IMR-90 (cell line): Measurements from ENCODE around the gene TEX35. TPM values are rescaled to one million over a fixed set of nuclear protein-coding genes. Genes with fewer than 3 reads are reported as not detected.

Source experiments
- ATAC-seq: fragments of 200-7000 bp; cut with Tn5 transposase; 2 replicates; pipeline ENCODE4 v1.9.1; 2020; ENCODE audit warnings: low read depth, mild to moderate bottlenecking, moderate library complexity
- BruUV-seq: library from RNA; stranded (reverse); fragments of 400-500 nt; replicated peaks from 2 replicates; lab custom pipeline; 2021; lab: Mats Ljungman, UMichigan
- CTCF ChIA-PET: fragments of 300-600 bp; formaldehyde crosslinking; extraction: SDS; loops from one replicate; lab custom pipeline; 2021; ENCODE audit warnings: antibody characterized with exemption; lab: Yijun Ruan, JAX
- POLR2A ChIA-PET: fragments of 300-600 bp; sonication (Branson Sonifier 250); formaldehyde crosslinking; loops from one replicate; lab custom pipeline; 2022; ENCODE audit warnings: antibody characterized with exemption; ENCODE audit not compliant: unreplicated experiment; lab: Charles Lee
- DNase-seq: peaks from one replicate; pipeline ENCODE4 v3.0.0; 2013
- H2AFZ ChIP-seq: replicated peaks from 2 replicates; pipeline ENCODE3; 2013; ENCODE audit warnings: low read length, mild to moderate bottlenecking; ENCODE audit not compliant: poor library complexity
- H2AK5ac ChIP-seq: 2 replicates; pipeline ENCODE4 v1.6.1; 2013; ENCODE audit warnings: low read depth, low read length, inconsistent platforms
- H2AK9ac ChIP-seq: replicated peaks from 2 replicates; pipeline ENCODE3; 2013; ENCODE audit warnings: mild to moderate bottlenecking, low read depth, low read length, moderate library complexity; ENCODE audit not compliant: poor library complexity
- H2BK120ac ChIP-seq: 2 replicates; pipeline ENCODE4 v1.6.1; 2013; ENCODE audit warnings: low read depth, low read length, inconsistent platforms
- H2BK15ac ChIP-seq: 3 replicates; pipeline ENCODE4 v1.6.1; 2013; ENCODE audit warnings: low read depth, low read length, inconsistent platforms
- H2BK20ac ChIP-seq: 2 replicates; pipeline ENCODE4 v1.6.1; 2013; ENCODE audit warnings: low read depth, mild to moderate bottlenecking, inconsistent platforms, low read length, moderate library complexity
- H2BK5ac ChIP-seq: 2 replicates; pipeline ENCODE4 v1.6.1; 2013; ENCODE audit warnings: mild to moderate bottlenecking, low read depth, low read length, inconsistent platforms; ENCODE audit not compliant: poor library complexity, severe bottlenecking
- H3K14ac ChIP-seq: replicated peaks from 2 replicates; pipeline ENCODE4 v1.6.1; 2013; ENCODE audit warnings: low read depth, low read length, inconsistent platforms
- H3K18ac ChIP-seq: 2 replicates; pipeline ENCODE4 v1.6.1; 2013; ENCODE audit warnings: low read depth, low read length, control low read depth
- H3K23ac ChIP-seq: 2 replicates; pipeline ENCODE4 v1.6.1; 2013; ENCODE audit warnings: low read depth, low read length, inconsistent platforms
- H3K27ac ChIP-seq: 2 replicates; pipeline ENCODE4 v1.5.1; 2013; ENCODE audit warnings: mild to moderate bottlenecking, control low read depth, low read length; ENCODE audit not compliant: insufficient read depth
- H3K27me3 ChIP-seq: 2 replicates; pipeline ENCODE4 v1.6.1; 2013; ENCODE audit warnings: low read length; ENCODE audit not compliant: control insufficient read depth, insufficient read depth
- H3K36me3 ChIP-seq: 2 replicates; pipeline ENCODE4 v1.6.1; 2013; ENCODE audit warnings: low read length, mixed read lengths; ENCODE audit not compliant: control insufficient read depth, insufficient read depth
- H3K4ac ChIP-seq: 2 replicates; pipeline ENCODE4 v1.6.1; 2013; ENCODE audit warnings: low read depth, low read length, inconsistent platforms
- H3K4me1 ChIP-seq: 2 replicates; pipeline ENCODE4 v1.6.1; 2013; ENCODE audit warnings: low read length, mixed read lengths; ENCODE audit not compliant: control insufficient read depth, insufficient read depth
- H3K4me2 ChIP-seq: 2 replicates; pipeline ENCODE4 v1.6.1; 2013; ENCODE audit warnings: low read depth, mild to moderate bottlenecking, control low read depth, low read length, moderate library complexity
- H3K4me3 ChIP-seq: 2 replicates; pipeline ENCODE4 v1.5.1; 2013; ENCODE audit warnings: low read depth, mild to moderate bottlenecking, control low read depth, low read length, moderate library complexity; ENCODE audit not compliant: insufficient read depth
- H3K56ac ChIP-seq: 2 replicates; pipeline ENCODE4 v1.6.1; 2013; ENCODE audit warnings: low read length, inconsistent platforms; ENCODE audit not compliant: insufficient read depth; ENCODE audit errors: extremely low read depth
- H3K79me1 ChIP-seq, 2 experiments: 2 replicates each; pipeline ENCODE4 v1.6.1; 2013; ENCODE audit warnings: low read length in 2 of 2, inconsistent platforms in 1 of 2, low read depth in 1 of 2
- H3K9ac ChIP-seq: 2 replicates; pipeline ENCODE4 v1.6.1; 2013; ENCODE audit warnings: low read depth, low read length, control low read depth
- H3K9me1 ChIP-seq: 2 replicates; pipeline ENCODE4 v1.6.1; 2013; ENCODE audit warnings: low read length, inconsistent platforms; ENCODE audit not compliant: insufficient read depth
- H3K9me3 ChIP-seq: 2 replicates; pipeline ENCODE4 v1.6.1; 2013; ENCODE audit warnings: low read length; ENCODE audit not compliant: control insufficient read depth, insufficient read depth
- H4K20me1 ChIP-seq: 2 replicates; pipeline ENCODE4 v1.6.1; 2013; ENCODE audit warnings: low read length, inconsistent platforms; ENCODE audit not compliant: insufficient read depth
- H4K5ac ChIP-seq: 2 replicates; pipeline ENCODE4 v1.6.1; 2013; ENCODE audit warnings: mild to moderate bottlenecking, low read depth, low read length, control low read depth
- H4K8ac ChIP-seq, 2 experiments: 2 replicates each; pipeline ENCODE4 v1.6.1; 2013; ENCODE audit warnings: low read depth in 2 of 2, low read length in 2 of 2, control low read depth in 1 of 2, inconsistent platforms in 1 of 2
- H4K91ac ChIP-seq: 2 replicates; pipeline ENCODE4 v1.6.1; 2013; ENCODE audit warnings: low read depth, low read length, inconsistent platforms; ENCODE audit not compliant: insufficient read depth
- BHLHE40 ChIP-seq: fragments of 150-350 bp; IDR thresholded peaks from 2 replicates; pipeline ENCODE4 v1.6.1; 2016; ENCODE audit warnings: mild to moderate bottlenecking, low read depth, low read length
- POLR2A ChIP-seq: IDR thresholded peaks from 2 replicates; pipeline ENCODE4 v1.6.1; 2012; ENCODE audit warnings: mild to moderate bottlenecking, low read depth, low read length
- RFX5 ChIP-seq: IDR thresholded peaks from 2 replicates; pipeline ENCODE4 v1.8.0; 2012; ENCODE audit warnings: low read depth, mild to moderate bottlenecking, low read length, moderate library complexity
- SMC3 ChIP-seq: fragments of 150-350 bp; IDR thresholded peaks from 2 replicates; pipeline ENCODE4 v1.6.1; 2016; ENCODE audit warnings: low read depth, mild to moderate bottlenecking, antibody characterized with exemption, low read length, moderate library complexity
- WGBS, 2 experiments: methylation state at CpG; one replicate each; pipeline versions ENCODE4 v1.1.5 to v1.1.7; 2013; ENCODE audit warnings: missing lambda C conversion rate in 2 of 2; ENCODE audit not compliant: insufficient read length in 1 of 2; ENCODE audit errors: extremely low coverage in 2 of 2; 5-methylcytosine and 5-hydroxymethylcytosine counted together
- dilution Hi-C: fragments of 300-500 bp; cut with HindIII; formaldehyde crosslinking; loops from one replicate; pipeline ENCODE4 v1.14.3; 2018; ENCODE audit warnings: low sequenced_read_pairs; ENCODE audit not compliant: unreplicated experiment
- in situ Hi-C: fragments of 300-500 bp; cut with MboI; formaldehyde crosslinking; loops from 3 replicates; pipeline ENCODE4 v1.14.3; 2019; ENCODE audit warnings: low sequenced_read_pairs, inconsistent platforms, mixed read lengths
- intact Hi-C: fragments of 100-400 bp; cut with micrococcal nuclease; formaldehyde crosslinking; loops from 2 replicates; pipeline ENCODE4 v1.10.0; 2022
- polyA plus RNA-seq, 3 experiments: library from polyadenylated mRNA; depleted of rRNA; stranded (reverse); fragments of >200 nt; gene quantifications; 2 replicates each; pipeline ENCODE4 v1.2.3, GENCODE V29; 2012; ENCODE audit warnings: low replicate concordance in 1 of 3
- total RNA-seq: library from RNA; depleted of rRNA; stranded (reverse); fragments of >200 nt; gene quantifications from 2 replicates; pipeline ENCODE4 v1.2.3, GENCODE V29; 2012
- TF ChIP-seq, protein P1 (sequence below): fragments of 150-350 bp; IDR thresholded peaks from 2 replicates; pipeline ENCODE4 v1.6.1; 2016; ENCODE audit warnings: low read depth, mild to moderate bottlenecking, low read length, moderate library complexity, borderline replicate concordance

TEX35 gene
- total and polyA plus RNA-seq, 2 of the 4 experiments (the other 2 are of a cell fraction) = 0.05 TPM; not detected in 1

DNA sequence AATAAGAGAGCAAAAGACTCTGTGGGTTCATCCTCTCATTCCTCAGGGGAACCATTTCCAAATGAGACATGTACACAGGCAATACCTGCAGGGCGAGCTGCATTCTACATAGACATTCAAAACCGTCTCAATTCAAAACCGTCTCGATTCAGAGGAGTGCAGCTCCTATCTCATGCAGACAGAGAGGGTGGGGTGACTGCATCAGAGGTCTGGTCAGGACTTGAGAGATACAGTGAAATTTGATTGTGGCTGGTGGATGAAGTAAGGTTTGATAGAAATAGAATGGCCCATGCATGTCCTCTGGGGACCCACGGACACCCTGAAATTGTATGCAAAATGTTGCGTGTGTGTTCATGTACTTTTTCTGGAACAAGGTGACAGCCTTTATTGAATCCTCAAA, 27.3 kb downstream of the TEX35 start:
- H3K14ac ChIP-seq = peak overlapping the region; percentile 5
- peak overlapping the region; percentile 44 for H2BK5ac ChIP-seq
- H2BK15ac ChIP-seq = 0 out of 3 replicates have a peak overlapping the region, but pooled peaks have one; percentile 35
- H3K79me1 ChIP-seq = peaks cover 7 to 31% of the 10 kb centered on the region in 2 experiments
- H3K4me3 ChIP-seq = no peak overlapping the region
- no peaks in the 10 kb centered on the region for H3K36me3 ChIP-seq
- H2BK120ac ChIP-seq = peak overlapping the region; percentile 38; the same call in 1 of the 2 replicates
- peak overlapping the region; percentile 4; the same call in 1 of the 2 replicates for H3K23ac ChIP-seq
- H4K8ac ChIP-seq = peak overlapping the region in 1 of 2 experiments; percentile 36; a peak in 2 of 4 replicates
- H3K9ac ChIP-seq = no peak overlapping the region
- H3K56ac ChIP-seq = no peak overlapping the region
- DNase-seq (peak; percentile 8), ATAC-seq (no peak)
- H2BK20ac ChIP-seq = peak overlapping the region; percentile 50
- H3K9me3 ChIP-seq = no peaks in the 10 kb centered on the region
- peak overlapping the region; percentile 51 for H3K4ac ChIP-seq
- H4K91ac ChIP-seq = peak overlapping the region; percentile 76; the same call in 1 of the 2 replicates
- peaks cover 4% of the 10 kb centered on the region; the same call in 1 of the 2 replicates for H4K20me1 ChIP-seq
- TF ChIP-seq RFX5 (no peak), POLR2A (no peak), SMC3 (no peak), BHLHE40 (no peak)
- TF ChIP-seq, protein P1, sequence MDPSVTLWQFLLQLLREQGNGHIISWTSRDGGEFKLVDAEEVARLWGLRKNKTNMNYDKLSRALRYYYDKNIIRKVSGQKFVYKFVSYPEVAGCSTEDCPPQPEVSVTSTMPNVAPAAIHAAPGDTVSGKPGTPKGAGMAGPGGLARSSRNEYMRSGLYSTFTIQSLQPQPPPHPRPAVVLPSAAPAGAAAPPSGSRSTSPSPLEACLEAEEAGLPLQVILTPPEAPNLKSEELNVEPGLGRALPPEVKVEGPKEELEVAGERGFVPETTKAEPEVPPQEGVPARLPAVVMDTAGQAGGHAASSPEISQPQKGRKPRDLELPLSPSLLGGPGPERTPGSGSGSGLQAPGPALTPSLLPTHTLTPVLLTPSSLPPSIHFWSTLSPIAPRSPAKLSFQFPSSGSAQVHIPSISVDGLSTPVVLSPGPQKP = no peak
- in situ Hi-C loops = loop anchor here (10.0 kb wide), 2 partner anchors 195 to 225 kb away; no protein-coding TSS in a partner anchor
- H4K5ac ChIP-seq = 0 out of 2 replicates have a peak overlapping the region, but pooled peaks have one; percentile 3
- no TSS peak for BruUV-seq
- H2AK9ac ChIP-seq = no peak overlapping the region
- no CpG with 5 or more reads among the region's 6 CpGs for WGBS, 2 experiments
- H3K4me1 ChIP-seq = peaks cover 47% of the 10 kb centered on the region
- H3K27ac ChIP-seq = peak overlapping the region; percentile 19; the same call in 1 of the 2 replicates
- dilution Hi-C loops = no loop called here
- CTCF ChIA-PET = interaction anchor here (0.8 to 1.7 kb wide), 5 partner anchors 8 to 462 kb away, joined by 3 to 8 read pairs (median 4); no protein-coding TSS in a partner anchor
- POLR2A ChIA-PET = interaction anchor here (0.7 kb wide), 2 partner anchors 36 to 462 kb away, joined by 3 read pairs; no protein-coding TSS in a partner anchor
- intact Hi-C loops = loop anchor here (5.0 to 10.0 kb wide), 5 partner anchors 92 to 365 kb away; no protein-coding TSS in a partner anchor
- peak overlapping the region; percentile 27; the same call in 1 of the 2 replicates for H3K18ac ChIP-seq
- H3K27me3 ChIP-seq = no peaks in the 10 kb centered on the region
- H3K4me2 ChIP-seq = peak overlapping the region; percentile 30; the same call in 1 of the 2 replicates
- peak overlapping the region; percentile 9; the same call in 1 of the 2 replicates for H2AK5ac ChIP-seq
- no peak overlapping the region for H2AFZ ChIP-seq
- peaks cover 42% of the 10 kb centered on the region for H3K9me1 ChIP-seq
